Measurements from ENCODE around the gene DNAI1.

The DNAI1 gene

DNA sequence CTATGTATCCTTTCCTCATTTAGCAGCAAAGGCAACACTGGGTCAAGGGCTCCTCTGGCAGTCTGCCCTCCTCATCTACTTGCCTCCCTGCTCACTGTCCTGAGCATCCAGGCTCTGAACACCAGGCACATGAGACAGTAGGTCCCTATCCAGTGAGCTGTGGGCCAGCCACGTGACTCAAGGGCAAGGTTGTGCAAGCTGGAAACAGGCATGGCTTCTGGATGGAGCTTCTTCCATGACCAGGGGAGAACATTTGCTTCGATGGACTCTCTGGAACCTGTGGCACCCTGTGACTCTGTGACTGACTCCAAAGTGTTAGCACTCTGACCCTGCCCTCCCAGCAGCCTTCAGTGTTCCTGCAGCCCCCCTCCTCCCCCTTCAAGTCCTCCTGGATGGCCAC, 33.0 kb downstream of the DNAI1 start:
- no peak for DNase-seq (ENCODE audit: low spot score)

DNA sequence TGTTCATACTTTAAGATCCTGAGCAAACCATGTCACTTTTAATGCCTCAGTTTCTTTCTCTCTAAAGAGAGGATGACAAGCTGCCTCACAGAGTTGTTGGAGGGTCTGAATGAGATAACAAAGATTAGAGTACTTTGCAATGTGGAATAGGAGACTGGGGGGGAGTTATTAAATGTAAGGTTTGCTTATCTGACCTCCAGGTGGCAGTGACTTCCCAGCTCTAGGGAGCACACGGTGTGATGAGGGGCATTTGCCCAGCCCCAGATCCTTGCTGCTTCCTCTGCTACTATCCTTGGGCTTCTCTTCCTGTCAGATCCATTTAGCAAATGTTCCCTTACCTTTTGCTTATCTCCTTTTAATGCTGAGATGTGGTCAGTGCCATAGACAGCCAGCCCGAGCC, 33.4 kb downstream of the DNAI1 start:
- DNase-seq (ENCODE audit: low spot score), result peak; percentile 56

DNA sequence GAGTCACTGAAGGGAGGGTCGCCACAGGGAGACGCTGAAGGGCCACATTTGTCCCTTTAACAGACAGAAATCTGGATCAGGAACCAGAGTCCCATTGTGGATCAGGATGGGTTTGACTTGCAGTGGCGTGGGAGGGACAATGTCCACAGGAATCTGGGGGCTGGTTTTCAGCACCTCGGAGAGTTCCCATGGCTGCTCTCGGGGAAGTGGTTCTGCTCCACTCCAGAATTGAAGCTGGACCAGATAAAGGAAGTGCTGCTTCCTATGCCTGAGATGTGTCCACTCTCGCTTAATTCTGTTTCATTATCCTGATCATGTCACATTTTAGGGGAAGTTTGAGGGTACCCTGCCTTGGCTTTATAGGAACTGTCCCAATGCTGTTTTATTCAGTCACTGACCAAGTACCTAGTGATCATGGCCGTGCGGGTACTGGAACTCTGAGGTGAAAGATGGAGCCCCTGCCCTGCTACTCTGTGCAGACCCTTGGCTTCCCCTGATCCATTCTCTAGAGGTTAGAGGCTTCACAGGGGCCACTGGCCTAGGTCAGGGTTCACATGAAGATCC, 35.4 kb downstream of the DNAI1 start:
- DNase-seq (ENCODE audit: low spot score), result peak; percentile 84

DNA sequence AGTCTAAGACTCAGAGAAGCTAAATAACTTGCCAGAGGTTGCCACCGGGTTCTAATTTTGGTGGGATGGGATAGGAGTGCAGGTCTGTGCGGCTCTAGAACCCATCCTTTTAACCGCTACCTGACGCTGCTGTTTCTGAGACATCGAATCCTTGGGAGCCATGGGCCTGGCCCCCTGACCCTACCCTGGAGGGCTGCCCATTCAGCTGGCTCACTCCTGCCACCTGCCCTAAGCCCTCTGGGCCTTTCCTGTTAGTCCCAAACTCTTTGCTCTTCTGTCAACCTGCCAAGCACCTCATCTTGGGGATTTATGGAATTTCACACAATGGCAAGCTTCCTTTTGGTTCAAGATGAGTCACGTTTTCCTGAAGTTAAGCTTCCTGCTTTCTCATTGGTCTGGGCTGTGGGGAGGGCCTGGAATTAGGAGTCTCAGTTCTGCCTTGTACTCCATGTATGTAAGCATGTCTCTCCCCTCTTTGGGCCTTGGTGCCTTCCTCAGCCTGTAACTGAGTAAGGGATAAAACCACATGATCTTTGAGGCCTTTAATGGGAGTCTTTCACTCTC, 37.6 kb downstream of the DNAI1 start:
- no peak for DNase-seq (ENCODE audit: low spot score)

DNA sequence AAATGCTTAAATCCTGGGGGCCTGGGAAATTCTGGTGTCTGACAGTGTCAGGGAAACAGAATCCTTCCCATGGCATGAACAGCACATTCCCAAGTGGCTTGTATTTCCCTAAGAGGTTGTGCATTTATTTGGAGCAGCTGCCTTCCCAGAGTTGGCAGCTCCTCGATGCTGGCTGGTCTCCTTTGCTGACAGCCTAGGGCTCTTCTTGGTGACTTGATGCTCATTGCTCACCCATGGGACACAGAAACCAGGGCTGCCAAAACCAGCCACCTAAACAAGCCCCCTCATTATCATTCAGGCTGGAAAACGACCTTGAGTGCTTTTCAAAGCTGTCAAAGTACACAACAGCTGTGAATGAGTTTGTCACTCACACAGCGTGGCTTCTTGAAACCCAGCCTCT, 39.9 kb downstream of the DNAI1 start:
- no peak for DNase-seq (ENCODE audit: low spot score)

DNA sequence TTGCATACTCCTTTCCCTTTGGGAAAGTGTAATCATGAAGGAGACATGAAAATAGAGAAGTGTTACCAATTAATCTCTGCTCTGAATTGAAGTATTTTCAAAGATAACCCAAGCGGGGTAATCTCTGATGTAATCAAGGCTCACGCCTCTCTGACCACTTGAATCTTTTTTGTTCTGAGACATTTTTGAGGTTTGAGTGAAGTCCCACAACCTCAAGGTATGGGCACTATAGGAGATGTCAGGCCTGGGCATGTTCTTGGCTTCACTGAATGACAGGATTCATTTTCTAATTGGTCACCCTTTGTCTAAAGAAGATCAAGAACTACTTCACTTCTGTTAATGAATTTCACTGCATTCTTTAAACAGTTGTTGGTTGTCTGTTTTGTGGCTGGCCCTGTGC, 40.5 kb downstream of the DNAI1 start:
- no peak for DNase-seq (ENCODE audit: low spot score)

DNA sequence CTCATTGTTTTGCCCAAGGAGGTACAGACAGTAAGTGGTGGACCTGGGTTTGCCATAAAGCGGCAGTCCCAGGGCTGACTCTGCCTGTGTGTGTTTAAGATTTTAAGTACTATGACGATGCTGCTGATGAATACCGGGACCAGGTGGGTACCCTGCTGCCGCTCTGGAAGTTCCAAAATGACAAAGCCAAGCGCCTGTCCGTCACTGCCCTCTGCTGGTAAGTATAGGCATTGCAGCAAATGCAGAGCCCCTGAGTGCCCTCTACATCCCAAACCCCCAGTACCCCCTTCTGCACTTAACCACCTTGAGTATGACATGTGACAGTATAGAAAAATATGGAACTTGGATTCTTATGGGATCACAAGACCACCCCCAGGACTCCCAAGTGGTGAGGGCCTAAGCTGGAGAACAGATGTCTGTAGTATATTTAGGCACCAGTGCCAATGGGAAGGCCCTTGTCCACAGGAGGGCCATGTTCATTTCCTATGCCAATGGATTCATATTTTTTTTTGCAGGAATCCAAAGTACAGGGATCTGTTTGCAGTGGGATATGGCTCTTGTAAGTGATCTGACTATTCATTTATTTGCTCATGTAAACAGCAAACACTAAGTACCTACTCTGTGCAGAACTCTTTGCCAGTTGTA, 42.1 kb downstream of the DNAI1 start:
- peak; percentile 88 for DNase-seq (ENCODE audit: low spot score)

DNA sequence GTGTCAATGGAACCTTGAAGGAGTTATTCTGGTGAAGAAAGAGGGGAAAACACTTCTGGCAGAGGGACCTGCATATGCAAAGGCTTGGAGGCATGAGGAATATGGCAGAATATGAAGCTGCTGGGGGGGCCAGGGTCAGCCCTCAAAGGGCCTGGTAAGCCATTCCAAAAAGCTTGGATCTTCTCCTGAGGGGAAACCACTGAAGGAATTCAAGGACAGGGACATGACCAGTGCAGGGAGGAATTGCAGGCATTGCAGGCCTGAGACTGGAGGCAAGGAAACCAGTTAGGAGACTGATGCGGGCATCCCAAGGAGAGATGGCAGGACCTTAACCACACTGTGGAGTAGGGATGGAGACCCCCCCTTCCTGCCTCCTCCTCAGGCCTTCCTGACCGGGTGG, 42.8 kb downstream of the DNAI1 start:
- DNase-seq (ENCODE audit: low spot score), result no peak

DNA sequence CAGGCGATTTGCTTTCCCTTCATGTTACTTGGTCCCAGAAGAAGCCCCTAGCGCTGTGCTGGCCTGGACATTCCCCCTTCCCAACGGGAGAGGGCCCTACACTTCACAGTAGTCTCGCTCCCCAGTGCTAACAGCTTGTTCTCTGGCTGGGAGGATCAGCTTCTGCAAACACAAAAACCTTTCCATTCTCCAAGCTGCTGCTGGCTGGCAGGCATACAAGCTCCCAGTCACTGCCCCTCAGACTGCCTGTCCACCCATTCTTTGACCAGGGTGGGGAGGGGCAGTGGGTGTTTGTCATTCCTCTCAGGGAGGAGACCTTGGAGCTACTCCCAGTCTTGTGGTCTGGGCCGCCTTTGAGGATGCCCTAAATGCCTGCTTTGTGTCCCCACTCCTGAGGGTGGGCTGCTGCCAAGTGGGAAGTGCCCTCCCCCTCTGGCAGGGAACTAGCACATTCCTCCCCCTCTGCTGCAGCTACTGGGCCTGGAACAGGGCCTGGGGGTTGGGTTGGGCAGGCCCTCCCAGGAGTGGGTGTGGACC, 43.4 kb downstream of the DNAI1 start:
- peak; percentile 56 for DNase-seq (ENCODE audit: low spot score)

DNA sequence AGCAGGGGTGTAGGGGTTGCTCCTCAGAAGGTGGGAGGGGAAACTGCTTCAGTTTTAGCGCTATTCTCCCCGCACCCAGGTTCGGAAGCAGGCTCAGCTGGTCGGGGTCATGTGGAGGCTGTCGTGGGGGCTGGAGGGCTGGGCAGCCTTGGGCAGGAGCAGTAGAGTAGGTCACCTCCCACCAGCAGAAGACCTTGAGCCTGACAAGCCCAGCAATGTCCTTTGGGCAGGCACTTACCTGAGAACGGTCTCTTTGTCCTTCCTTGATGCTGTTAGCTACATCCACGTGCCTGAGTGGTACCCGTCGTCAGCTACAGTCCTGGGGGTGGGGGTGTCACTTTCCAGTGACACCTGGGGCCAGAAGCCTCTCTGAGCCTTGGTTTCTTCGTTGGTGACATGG, 43.9 kb downstream of the DNAI1 start:
- no peak for DNase-seq (ENCODE audit: low spot score)

DNA sequence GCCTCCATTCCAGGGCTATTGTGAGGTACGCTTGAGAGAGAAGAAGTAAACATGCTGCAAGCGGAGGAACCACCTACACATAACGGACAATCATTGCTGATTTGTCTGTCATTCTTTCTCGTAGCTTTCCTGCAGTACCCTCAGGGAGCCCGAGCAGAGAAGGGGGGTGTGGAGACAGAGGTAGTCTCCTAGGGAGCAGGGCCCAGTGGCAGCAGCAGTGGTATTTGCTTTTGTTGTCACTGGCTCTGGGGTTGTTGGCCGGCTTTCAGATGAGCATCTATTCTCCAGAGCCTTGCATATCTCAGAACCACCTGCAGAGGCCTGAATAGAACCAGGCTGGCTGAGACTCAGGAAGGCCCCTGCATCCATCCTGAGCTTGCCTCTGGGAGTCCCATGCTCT, 44.3 kb downstream of the DNAI1 start:
- DNase-seq (ENCODE audit: low spot score), result no peak

DNA sequence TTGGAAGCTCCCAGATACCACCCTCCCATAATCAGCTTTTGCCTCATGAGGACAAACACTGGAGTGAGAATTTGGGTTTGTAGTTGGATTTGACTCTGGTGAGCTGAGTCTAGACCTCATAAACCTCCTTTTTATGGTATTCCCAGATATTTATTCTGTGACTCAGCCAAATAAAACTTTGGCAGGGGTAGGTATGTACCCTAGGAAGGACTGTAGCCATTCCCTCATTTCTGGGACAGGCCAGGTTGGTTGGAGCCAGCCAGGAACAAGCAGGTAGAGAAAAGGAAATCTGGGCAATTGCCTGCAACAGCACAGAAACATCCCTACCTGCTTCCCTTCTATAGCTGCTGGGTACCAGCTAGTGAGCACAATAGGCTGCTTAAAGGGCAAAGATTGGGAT, 44.8 kb downstream of the DNAI1 start:
- DNase-seq (ENCODE audit: low spot score), result no peak

DNA sequence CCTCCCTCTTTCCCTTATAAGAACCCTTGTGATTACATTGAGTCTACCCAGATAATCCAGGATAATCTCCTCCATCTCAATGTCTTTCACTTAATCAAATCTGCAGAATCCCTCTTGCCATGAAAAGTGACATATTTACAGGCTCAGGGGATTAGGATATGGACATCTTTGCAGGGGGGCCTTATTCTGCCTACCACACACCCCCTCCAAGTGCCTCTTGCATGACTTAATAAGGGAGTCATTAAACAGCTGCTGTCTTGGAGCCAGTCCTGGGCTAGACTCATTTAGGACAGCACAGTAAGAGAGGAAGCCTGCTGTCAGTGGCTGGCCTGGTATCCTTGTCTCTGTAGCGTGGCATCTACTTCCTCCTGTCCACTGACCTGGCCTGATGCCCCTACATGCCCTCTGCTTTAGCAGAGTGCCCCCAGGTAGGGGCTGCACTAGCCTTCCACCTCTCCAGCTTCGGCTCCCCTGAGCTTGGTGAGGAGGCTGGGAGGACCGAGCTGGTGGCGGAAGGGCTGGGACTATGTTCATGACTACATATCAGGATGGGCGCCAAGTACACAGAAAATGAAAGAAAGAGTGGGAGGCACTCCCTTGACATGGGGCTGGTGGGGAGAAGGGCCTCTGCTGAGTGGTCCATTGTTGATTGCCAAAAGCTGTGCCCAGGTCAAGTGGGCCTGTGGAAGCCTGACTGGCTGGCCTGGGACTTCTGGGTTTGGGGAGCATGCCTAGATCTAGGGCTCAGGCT, 46.9 kb downstream of the DNAI1 start:
- no peak for DNase-seq (ENCODE audit: low spot score)

DNA sequence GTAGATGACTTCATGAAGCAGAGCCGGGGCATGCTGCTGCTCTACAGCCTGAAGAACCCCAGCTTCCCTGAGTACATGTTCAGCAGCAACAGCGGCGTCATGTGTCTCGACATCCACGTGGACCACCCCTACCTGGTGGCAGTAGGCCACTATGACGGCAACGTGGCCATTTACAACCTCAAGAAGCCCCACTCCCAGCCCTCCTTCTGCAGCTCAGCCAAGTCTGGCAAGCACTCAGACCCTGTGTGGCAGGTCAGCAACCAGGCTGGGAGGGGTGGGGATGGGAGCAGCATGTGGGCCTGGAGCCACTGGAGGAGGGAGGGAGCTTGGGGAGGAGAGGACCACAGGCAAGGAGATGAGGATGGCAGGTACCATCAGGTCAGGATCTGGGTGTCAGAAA, 48.0 kb downstream of the DNAI1 start:
- DNase-seq (ENCODE audit: low spot score), result no peak

DNA sequence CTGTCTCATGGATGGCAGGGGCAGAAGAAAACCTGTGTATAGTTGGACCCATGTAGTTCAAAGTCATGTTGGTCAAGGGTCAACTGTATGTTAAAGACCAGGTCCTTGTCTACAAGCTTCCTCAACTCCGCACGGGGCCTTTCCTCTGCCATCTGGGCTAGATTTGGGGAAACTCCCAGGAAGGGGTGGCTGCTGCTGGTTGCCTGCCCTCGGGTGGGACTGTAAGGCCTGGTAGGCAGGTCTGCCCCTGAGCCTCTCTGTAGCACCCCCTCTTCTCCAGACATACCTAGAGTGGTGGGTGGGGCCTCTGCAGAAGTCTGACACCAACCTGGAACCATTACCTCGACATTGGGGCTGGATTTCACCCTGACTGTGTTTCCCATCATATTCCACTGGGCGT, 49.0 kb downstream of the DNAI1 start:
- no peak for DNase-seq (ENCODE audit: low spot score)

DNA sequence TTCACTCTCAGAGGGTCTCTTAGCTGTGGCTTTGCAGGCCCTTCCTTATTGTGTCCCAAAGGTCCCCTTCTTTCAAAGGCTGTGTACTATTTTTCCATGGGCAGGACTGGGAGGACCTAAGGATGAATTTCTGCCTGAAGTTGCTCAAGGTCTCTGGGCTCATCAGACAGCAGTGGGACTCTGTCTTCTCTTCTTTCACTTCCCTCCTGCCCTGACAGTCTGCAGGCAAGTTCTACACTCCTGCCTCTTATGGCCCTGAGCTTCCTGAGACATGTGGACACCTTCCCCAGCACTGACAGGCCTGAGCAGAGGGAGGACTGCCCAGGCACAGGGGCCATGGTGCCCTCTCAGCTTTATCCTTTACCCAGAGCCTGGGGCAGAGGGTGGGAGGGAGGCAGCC, 49.4 kb downstream of the DNAI1 start:
- DNase-seq (ENCODE audit: low spot score), result no peak

DNA sequence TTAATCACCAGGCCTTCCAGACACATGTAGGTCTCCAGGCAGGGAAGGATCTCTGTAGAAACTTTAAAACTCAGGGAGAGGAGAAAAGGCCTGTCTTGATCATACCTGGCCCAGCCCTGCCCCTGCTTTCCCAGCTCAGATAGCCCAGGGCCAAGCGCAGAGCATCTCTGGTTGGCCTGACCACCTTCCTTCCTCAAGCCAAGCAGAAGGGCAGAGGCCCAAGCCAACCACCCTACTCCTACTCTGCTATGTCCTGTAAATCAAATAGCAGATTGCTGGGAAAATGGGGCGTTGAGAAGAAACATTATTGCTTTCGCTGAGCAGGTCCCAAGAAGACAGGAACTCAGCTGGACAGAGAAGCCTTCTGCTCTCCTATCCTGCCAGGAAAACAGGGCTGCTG, 49.9 kb downstream of the DNAI1 start:
- DNase-seq (ENCODE audit: low spot score), result no peak

DNA sequence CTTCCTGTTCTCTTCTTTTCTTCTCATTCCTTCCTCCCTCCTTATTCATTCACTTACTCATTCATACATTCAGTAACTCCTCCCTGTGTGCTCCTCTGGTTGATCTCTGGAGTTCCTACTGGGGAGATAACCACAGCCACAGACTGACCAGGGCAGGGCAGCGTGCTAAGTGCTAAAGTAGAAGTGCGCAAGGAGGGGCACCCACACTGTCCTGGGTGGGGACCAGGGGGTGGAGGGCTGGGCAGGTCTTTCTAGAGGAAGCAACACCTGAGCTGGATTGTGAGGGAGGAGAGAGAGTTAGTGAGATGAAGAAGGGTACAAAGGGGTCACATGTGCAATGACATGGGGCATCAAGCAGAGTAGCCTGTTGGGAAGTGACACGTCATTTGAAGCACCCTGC, 50.3 kb downstream of the DNAI1 start:
- DNase-seq (ENCODE audit: low spot score), result no peak

DNA sequence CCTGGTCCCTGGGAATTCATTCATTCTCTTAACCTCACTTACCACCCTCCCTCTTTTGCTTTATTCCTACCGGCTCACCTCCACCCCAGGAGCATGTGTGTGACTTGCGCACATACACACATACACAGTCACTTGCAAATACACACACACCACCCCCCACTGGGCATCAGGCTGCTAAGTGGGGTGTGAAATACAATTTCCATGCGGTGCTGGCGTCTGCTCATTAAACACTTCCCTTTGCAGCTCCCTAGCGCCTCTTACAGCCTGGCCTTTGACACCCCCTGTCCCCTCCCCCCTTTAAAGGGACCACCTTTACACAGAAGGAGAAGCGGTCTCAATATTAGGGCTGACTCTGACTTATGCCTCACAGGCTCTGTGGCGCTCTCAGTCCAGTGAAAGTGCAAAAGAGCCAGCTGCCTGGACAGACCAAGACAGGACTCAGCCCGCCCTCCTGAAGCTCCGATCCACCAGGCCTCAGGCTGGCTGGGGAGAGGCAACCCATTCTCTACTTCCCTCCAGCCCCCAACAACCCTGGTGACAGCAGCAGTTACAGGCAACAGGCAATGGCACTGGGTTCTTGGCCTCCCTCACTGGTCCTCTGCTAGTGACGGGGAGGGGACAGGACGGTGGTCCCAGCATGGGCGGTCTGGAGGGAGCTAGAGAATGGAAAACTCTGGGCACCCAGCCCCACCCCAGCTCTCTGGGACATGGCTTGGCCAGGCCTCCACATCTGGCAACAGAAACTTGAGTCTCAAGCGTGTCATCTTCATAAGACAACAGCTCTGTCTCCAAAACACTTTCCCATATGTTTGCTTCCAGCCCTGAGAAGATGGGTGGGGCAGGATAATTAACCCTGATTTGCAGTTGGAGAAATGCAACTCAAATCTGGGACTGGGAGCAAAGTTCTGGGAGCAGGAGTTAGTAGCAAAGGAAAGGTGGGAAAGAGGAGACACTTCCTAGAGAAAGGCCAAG, 52.2 kb downstream of the DNAI1 start:
- DNase-seq (ENCODE audit: low spot score), result no peak

DNA sequence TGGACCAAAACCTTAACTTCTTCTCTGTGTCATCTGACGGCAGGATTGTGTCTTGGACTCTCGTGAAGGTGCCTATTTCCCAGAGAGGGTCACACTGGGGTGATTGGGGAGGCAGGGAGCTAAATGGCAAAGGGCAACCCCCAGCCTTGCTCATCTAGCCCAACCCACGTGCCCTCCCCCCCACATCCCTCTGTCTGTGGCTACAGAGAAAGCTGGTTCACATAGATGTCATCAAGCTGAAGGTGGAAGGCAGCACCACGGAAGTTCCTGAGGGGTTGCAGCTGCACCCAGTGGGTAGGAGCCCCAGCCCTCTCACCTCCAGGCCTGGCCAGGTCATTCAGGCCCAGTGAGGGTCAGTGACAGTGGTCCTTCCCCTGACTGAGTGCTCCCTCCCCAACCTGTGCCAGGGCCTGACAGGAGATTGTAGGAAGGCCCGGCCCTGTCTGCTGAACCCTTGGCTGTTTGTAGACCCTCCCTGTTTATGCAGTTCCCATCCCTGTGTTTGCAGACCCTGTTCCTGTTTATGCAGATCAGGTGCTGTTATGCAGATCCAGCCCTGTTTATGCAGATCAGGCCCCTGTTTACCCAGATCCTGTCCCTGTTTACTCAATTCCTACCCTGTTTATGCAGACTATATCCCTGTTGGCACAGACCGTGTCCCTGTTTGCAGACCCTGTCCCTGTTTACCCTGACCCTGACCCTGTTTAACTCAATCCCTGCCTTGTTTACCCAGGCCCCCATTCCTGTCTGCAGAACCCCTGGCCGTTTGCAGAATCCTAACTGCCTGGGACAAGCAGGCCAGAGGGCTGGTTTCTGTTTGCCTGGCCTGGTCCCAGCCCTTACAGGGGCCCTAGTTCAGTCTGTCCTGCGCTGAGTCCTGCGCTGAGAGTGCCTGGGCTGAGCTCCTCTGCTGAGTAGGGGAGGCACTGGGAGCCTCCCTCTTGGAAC, 53.8 kb downstream of the DNAI1 start:
- DNase-seq (ENCODE audit: low spot score), result no peak

All from iPS-NIHi11 (cell line).